ENCODE results near the gene IQCN.

IQCN gene

DNA sequence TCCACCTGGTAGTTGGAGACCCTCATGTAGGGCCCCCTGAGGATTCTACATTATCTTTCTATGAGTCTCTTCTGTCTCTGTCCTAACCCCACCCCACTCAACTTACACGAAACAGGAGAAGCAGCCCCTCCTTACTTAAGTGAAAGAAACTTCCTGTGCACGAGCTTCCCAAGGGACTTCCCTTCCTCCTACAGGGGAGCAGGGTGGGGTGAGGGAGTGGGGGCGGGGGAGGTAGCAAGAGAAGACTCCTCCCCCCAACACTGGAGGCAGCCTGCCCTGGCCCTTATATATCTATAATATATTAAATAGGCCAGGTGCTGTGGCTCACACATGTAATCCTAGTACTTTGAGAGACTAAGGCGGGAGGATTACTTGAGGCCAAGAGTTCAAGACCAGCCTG is 42.5 kb downstream of the IQCN start:
- H3K4me3 ChIP-seq (replicated peaks in 1 of 2; ENCODE audit: low read depth in 2 of 2, low read length in 2 of 2) = no peak overlapping the region
- TF ChIP-seq, protein P1, sequence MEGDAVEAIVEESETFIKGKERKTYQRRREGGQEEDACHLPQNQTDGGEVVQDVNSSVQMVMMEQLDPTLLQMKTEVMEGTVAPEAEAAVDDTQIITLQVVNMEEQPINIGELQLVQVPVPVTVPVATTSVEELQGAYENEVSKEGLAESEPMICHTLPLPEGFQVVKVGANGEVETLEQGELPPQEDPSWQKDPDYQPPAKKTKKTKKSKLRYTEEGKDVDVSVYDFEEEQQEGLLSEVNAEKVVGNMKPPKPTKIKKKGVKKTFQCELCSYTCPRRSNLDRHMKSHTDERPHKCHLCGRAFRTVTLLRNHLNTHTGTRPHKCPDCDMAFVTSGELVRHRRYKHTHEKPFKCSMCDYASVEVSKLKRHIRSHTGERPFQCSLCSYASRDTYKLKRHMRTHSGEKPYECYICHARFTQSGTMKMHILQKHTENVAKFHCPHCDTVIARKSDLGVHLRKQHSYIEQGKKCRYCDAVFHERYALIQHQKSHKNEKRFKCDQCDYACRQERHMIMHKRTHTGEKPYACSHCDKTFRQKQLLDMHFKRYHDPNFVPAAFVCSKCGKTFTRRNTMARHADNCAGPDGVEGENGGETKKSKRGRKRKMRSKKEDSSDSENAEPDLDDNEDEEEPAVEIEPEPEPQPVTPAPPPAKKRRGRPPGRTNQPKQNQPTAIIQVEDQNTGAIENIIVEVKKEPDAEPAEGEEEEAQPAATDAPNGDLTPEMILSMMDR (IDR thresholded peaks at IDR 0.05; ENCODE audit: low read depth, low read length) = no peak
- DNase-seq (ENCODE audit: low read depth in 2 of 2) = no peak

DNA sequence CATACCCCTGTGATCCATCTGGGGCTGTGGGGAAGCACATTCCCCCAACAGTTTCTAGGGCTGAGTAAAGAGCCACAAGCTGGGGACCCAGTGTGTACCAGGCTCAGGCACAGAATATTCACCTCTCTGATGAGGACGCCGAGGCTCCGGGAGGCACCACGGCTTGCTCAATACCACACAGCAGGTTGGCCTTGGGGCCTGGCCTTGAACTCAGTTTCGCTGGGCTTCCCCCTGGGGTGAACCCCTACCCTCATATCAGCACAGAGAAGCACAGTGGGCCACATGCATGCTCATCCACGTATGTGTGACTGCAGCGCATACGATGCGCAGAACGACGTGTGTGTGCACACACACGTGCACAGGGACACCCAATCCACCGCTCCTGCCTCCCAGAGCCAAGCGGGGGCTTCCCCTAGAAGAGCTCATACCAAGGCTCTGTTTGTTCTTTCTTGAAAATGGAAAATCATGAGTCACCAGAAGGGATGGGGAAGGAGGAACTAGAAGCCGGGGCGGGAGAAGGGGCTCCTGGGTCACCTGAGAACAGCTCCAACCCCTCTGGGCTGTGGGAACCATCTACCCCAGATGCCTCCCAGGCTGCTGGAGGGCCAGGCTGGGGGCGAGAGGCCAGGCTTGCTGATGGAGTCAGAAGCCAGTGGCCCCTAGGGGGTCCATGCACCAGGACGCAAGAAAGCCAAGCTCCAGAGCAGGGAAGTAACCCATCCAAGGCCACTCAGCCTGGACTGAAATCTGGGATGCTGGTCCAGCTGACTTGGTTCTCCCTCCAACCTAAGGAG is 43.1 kb downstream of the IQCN start:
- peak in 1 of 2 donors; percentile 27 for DNase-seq (ENCODE audit: low read depth in 2 of 2)
- TF ChIP-seq, protein P1 (IDR thresholded peaks at IDR 0.05; ENCODE audit: low read depth, low read length) = no peak
- H3K4me3 ChIP-seq (replicated peaks in 1 of 2; ENCODE audit: low read depth in 2 of 2, low read length in 2 of 2) = no peak overlapping the region

DNA sequence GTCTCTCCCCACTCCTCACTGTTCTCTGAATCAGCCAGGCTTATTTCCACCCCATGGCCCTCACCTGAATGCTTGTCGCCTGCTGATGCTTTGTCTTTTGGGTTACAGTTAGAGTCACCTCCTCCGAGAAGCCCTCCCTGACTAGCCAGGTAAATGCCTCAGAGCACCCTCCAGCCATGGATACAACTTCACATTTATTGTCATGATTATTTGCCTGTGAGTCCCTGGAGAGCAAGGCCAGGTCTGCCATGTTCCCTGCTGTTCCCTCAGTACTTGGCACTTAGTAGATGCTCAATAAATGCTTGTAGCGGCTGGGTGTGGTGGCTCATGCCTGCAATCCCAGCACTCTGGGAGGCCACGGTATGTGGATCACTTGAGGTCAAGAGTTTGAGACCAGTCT is 44.3 kb downstream of the IQCN start:
- no peak overlapping the region for H3K4me3 ChIP-seq (replicated peaks in 1 of 2; ENCODE audit: low read depth in 2 of 2, low read length in 2 of 2)
- TF ChIP-seq, protein P1 (IDR thresholded peaks at IDR 0.05; ENCODE audit: low read depth, low read length) = no peak
- no peak for DNase-seq (ENCODE audit: low read depth in 2 of 2)

DNA sequence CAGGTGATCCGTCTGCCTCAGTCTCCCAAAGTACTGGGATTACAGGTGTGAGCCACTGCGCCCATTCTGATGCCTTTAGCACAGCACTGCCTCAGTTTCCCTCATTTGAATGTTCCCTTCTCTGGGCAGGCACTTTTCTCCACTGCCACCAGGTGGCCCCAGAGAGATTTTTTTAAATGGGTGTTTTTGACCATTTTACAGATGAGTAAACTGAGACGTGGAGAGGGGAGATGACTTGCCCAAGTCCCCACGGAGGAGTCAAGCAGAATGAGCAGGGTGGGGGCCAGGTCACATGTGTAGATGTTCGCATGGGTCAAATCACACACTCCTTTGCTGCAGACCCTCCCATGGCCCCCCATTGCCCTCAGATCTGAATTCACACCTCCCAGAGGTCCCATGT is 44.8 kb downstream of the IQCN start:
- TF ChIP-seq, protein P1 (IDR thresholded peaks at IDR 0.05; ENCODE audit: low read depth, low read length) = peak; percentile 65
- no peak for DNase-seq (ENCODE audit: low read depth in 2 of 2)
- H3K4me3 ChIP-seq (replicated peaks in 1 of 2; ENCODE audit: low read depth in 2 of 2, low read length in 2 of 2) = no peak overlapping the region

DNA sequence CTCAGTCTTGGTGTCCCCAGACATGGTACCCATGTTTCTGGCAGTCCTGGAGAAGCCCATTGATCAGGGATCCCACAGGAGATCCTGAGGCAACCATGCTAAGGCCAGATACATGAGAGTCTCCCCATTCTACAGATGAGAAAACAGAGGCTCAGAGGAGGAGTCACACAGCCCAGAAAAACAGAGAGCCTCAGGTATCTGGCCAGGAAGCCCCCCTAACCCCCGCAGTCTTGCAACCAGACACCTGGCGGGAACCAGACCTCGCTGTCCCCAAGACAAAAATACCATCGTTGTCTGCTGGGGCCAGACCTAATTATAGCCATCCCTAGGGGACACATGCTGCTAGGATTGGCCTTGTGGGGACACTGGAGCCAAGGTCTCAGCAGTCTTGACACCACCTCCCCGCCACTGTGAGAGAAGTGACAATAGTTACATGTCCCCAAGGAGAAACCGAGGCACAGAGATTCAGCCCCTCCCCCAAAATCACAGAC is 46.4 kb downstream of the IQCN start:
- TF ChIP-seq, protein P1 (IDR thresholded peaks at IDR 0.05; ENCODE audit: low read depth, low read length) = no peak
- DNase-seq (ENCODE audit: low read depth in 2 of 2) = no peak
- H3K4me3 ChIP-seq (replicated peaks in 1 of 2; ENCODE audit: low read depth in 2 of 2, low read length in 2 of 2) = no peak overlapping the region

DNA sequence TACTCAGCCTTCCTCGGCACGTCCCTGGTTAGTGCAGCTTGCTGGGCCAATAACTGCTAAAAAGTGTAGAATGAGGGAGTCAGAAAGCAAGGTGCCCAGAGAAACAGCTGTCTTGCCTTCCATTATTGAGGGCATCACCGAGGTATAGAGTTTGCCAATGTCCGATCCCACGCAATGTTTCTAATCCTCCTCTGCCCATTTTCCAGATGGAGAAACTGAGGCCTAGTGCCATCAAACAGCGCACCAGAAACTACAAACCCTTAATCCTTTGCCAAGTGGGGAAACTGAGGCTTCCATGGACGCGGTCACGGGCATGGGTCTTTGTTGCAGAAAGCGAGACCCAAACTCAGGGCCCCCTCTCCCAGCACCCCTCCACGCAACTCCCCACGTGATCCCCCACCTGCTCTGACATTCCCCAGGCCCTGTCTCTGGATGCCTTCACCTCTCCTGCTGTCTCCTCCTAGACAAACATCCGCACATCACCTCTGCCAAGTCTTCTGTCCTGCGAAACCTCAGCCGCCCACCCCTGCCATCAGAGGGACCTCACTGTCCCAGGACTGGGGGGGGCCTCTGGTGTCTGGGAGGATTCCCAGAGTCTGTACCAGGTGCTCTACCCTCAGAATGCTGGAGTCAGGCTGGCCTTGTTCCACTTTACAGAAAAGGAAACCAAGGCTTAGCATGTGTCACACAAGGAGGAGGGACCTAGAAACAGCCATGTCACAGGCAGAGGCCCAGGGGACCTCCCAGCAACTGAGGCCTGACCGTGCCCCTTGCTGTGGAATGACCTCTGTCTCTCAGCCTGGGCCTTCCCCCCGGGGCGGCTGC is 47.1 kb downstream of the IQCN start:
- no peak for DNase-seq (ENCODE audit: low read depth in 2 of 2)
- TF ChIP-seq, protein P1 (IDR thresholded peaks at IDR 0.05; ENCODE audit: low read depth, low read length) = no peak
- no peak overlapping the region for H3K4me3 ChIP-seq (replicated peaks in 1 of 2; ENCODE audit: low read depth in 2 of 2, low read length in 2 of 2)
